Measurements from ENCODE around the gene DNTTIP2.

GRCh38 chr1:93822730-93823425 lies 56.1 kb downstream of the DNTTIP2 start:
- TF ChIP-seq CTCF (IDR thresholded peaks at IDR 0.05) (no peak), EP300 (IDR thresholded peaks at IDR 0.05; ENCODE audit: low read depth) (no peak), POLR2A (IDR thresholded peaks at IDR 0.05) (no peak)
